ENCODE data around the gene POU3F1.

The POU3F1 gene

DNA sequence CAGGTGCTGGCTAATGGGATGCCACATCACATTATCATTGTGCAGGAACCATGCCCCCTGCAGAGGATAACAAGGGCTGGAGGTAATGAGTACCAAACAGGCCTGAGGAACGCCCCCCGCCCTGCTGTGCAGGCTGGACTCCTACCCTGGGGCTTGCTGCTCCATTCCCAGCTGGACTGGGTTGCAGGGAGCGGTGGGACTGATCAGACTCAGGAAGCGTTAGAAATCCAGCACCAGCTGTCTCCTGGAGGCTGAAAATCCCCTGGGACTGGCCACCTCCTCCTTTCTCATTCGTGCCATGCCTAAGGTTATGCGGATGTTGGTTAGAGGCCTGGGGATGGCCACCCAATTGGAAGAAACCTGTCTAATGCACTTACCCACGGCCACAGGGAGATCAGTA is 36.9 kb upstream of the POU3F1 start:
- TF ChIP-seq, protein P1, sequence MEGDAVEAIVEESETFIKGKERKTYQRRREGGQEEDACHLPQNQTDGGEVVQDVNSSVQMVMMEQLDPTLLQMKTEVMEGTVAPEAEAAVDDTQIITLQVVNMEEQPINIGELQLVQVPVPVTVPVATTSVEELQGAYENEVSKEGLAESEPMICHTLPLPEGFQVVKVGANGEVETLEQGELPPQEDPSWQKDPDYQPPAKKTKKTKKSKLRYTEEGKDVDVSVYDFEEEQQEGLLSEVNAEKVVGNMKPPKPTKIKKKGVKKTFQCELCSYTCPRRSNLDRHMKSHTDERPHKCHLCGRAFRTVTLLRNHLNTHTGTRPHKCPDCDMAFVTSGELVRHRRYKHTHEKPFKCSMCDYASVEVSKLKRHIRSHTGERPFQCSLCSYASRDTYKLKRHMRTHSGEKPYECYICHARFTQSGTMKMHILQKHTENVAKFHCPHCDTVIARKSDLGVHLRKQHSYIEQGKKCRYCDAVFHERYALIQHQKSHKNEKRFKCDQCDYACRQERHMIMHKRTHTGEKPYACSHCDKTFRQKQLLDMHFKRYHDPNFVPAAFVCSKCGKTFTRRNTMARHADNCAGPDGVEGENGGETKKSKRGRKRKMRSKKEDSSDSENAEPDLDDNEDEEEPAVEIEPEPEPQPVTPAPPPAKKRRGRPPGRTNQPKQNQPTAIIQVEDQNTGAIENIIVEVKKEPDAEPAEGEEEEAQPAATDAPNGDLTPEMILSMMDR (conservative IDR thresholded peaks at IDR 0.05; ENCODE audit: low read depth, low read length): no peak
- H3K4me3 ChIP-seq (ENCODE audit: low read length): no peak overlapping the region
- no peak for DNase-seq (ENCODE audit: low read depth)

DNA sequence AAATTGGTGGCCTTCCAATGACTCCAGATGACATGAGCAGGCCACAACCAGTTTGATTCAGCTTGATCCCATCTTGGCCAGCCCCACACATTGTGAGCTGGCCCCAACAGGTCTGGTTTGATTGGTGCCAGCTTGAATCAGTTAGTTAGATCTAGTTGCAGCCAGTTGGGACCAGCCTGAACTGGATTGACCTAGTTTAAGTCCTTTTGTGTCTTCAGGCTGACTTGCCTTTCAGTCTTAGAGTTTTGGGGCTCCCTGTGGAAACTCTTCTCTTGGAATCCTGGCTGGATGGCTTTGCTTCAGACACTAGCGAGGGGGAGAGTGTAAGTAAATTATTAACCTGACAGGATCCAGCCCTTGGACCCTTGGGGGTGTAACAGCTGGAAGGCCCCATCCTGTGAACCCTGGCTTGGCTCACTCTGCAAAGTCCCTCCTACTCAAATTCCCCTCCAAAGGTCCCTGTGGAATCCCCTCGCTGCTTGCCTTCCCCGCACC is 36.2 kb upstream of the POU3F1 start:
- no peak for DNase-seq (ENCODE audit: low read depth)
- TF ChIP-seq, protein P1 (conservative IDR thresholded peaks at IDR 0.05; ENCODE audit: low read depth, low read length): no peak

DNA sequence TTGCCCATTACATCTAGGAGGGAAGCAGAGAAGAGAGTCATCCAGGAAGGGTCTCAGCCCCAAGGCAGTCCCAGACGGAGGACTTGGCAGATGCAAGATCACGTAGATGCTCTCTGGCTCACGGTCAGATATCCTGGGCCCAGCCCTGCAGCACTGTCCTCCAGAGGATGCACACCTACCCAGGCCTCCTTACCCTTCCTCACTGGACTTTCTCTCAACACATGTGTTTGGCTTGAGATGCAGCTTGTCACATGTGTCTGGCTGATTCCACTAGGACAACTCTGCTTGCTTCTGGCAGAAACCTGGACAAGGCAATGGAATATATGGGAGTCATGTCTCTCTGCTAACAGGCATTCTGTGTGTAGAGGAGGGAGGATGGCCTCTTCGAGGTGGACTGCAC is 32.4 kb upstream of the POU3F1 start:
- no peak overlapping the region for H3K4me3 ChIP-seq (ENCODE audit: low read length)
- TF ChIP-seq, protein P1 (conservative IDR thresholded peaks at IDR 0.05; ENCODE audit: low read depth, low read length): no peak
- no peak for DNase-seq (ENCODE audit: low read depth)

More for the DNA sequence above, 36.2 kb upstream of the POU3F1 start:
- H3K4me3 ChIP-seq (ENCODE audit: low read length): no peak overlapping the region

DNA sequence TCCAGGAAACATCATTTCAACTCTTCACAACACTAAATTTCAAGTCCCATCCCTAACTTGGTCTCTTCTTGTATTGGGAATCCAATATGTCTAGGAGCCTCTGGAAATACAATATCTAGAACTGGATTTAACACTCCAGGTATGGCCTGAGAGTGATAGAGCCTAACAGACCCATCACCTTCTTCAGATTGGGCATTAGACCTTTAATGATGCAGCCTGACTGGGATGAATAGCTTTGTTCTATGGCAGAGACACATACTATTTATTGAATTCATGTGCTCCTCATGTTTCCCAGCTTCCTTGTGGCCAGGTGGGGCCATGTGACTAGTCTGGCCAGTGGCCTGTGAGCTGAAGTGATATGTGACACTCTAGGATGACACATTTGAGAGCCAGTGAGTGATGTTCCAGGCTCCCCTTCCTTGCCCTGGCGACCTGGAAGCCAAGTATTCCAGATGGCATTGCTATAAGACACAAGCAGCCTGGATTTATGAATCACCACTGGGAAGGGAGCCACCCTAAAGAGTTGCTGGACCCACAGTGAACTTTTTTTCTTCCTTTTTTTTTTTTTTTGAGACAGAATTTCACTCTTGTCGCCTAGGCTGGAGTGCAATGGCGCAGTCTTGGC is 31.0 kb upstream of the POU3F1 start:
- TF ChIP-seq, protein P1 (conservative IDR thresholded peaks at IDR 0.05; ENCODE audit: low read depth, low read length): no peak
- no peak for DNase-seq (ENCODE audit: low read depth)
- H3K4me3 ChIP-seq (ENCODE audit: low read length): no peak overlapping the region

DNA sequence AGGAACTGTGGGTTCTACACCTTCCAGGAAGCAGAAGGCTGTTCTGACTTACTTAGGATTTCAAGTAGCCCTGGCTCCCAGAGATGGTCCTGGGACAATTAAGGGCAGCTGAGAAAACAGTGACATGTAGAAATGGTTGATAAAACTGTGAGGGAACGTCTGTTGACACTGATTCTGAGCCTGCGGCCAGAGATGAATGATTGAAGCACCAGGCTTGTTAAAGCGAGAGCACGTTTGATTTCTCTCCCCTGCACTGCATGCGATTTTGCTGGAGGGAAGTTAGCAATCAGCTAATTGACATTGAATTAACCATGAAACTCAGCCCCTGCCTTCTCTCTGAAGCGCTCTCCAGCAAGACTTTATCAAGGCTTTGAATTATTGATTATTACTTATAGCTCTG is 29.9 kb upstream of the POU3F1 start:
- H3K4me3 ChIP-seq (ENCODE audit: low read length): no peak overlapping the region
- no peak for DNase-seq (ENCODE audit: low read depth)
- TF ChIP-seq, protein P1 (conservative IDR thresholded peaks at IDR 0.05; ENCODE audit: low read depth, low read length): no peak

DNA sequence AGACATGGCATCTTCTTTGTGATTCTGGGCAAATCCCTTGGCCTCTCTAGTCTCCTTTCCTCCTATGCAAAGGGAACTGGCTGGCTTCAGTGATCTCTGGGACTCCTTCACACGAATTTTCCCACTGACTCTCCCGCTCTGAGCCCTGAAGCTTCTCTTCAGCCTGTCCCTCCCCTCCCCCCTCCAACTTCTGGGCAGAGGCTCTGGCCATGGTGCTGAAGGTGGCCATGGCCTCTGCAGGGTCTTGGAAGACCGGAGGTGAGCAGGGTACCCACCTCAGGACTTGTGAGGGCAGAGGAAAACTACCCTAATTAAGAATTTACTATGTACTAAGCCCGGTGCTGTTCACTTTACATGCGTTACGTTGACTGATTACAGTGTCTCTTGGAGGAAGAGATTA is 29.4 kb upstream of the POU3F1 start:
- no peak for DNase-seq (ENCODE audit: low read depth)
- no peak overlapping the region for H3K4me3 ChIP-seq (ENCODE audit: low read length)
- TF ChIP-seq, protein P1 (conservative IDR thresholded peaks at IDR 0.05; ENCODE audit: low read depth, low read length): no peak

DNA sequence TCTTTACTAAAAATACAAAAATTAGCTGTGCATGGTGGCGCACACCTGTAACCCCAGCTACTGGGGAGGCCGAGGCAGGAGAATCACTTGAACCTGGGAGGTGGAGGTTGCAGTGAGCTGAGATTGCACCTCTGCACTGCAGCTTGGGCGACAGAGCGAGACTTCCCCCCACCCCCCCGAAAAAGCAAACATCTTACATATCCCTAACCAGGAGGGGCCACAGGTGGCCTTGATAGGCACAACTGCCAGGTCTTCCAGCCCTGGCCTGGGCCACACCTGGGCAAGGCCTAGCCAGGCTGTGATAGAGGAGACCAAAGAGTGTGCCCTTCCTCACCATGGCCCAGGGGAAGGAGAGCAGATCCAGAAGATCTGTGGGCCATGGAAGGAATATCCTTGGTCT is 28.6 kb upstream of the POU3F1 start:
- no peak for DNase-seq (ENCODE audit: low read depth)
- H3K4me3 ChIP-seq (ENCODE audit: low read length): no peak overlapping the region
- TF ChIP-seq, protein P1 (conservative IDR thresholded peaks at IDR 0.05; ENCODE audit: low read depth, low read length): no peak
